Smooth muscle cell (in vitro differentiated cells): ENCODE data around the gene OR52K2. TPM values are rescaled to one million over a fixed set of nuclear protein-coding genes. Genes with fewer than 3 reads are reported as not detected.

ENCODE experiments used
- DNase-seq: peaks from one replicate; lab custom pipeline; 2025; ENCODE audit not compliant: unreplicated experiment; lab: John Stamatoyannopoulos, UW
- H2AFZ ChIP-seq: fragments of 200-600 bp; sonication (generic); 2 replicates; pipeline ENCODE4 v1.6.0; 2016; ENCODE audit warnings: antibody characterized with exemption, low read depth, mild to moderate bottlenecking
- H3F3A ChIP-seq: fragments of 200-600 bp; sonication (generic); 2 replicates; pipeline ENCODE4 v1.6.0; 2017; ENCODE audit warnings: antibody characterized with exemption, low read depth
- H3K27ac ChIP-seq: fragments of 200-600 bp; sonication (generic); 2 replicates; pipeline ENCODE4 v1.5.1; 2016; ENCODE audit warnings: low read depth, mild to moderate bottlenecking
- H3K27me3 ChIP-seq: fragments of 200-600 bp; sonication (generic); 2 replicates; pipeline ENCODE4 v1.6.1; 2016; ENCODE audit warnings: low read depth, mild to moderate bottlenecking
- H3K36me3 ChIP-seq: fragments of 200-600 bp; sonication (generic); 2 replicates; pipeline ENCODE4 v1.5.1; 2016; ENCODE audit warnings: low read depth
- H3K4me1 ChIP-seq: fragments of 200-600 bp; sonication (generic); 2 replicates; pipeline ENCODE4 v1.5.1; 2016; ENCODE audit warnings: low read depth
- H3K4me2 ChIP-seq: fragments of 200-600 bp; sonication (generic); 2 replicates; pipeline ENCODE4 v1.6.0; 2016; ENCODE audit warnings: mild to moderate bottlenecking
- H3K4me3 ChIP-seq: fragments of 200-600 bp; sonication (generic); 2 replicates; pipeline ENCODE4 v1.5.1; 2016; ENCODE audit warnings: mild to moderate bottlenecking
- H3K79me2 ChIP-seq: fragments of 200-600 bp; sonication (generic); 2 replicates; pipeline ENCODE4 v1.6.0; 2016; ENCODE audit warnings: low read depth, mild to moderate bottlenecking
- H3K9ac ChIP-seq: fragments of 200-600 bp; sonication (generic); 2 replicates; pipeline ENCODE4 v1.6.0; 2016; ENCODE audit warnings: low read depth
- H3K9me3 ChIP-seq: fragments of 200-600 bp; sonication (generic); replicated peaks from 2 replicates; pipeline ENCODE4 v1.5.1; 2016; ENCODE audit warnings: low read depth
- H4K20me1 ChIP-seq: fragments of 200-600 bp; sonication (generic); 2 replicates; pipeline ENCODE4 v1.6.0; 2016; ENCODE audit warnings: low read depth
- CTCF ChIP-seq: fragments of 200-600 bp; sonication (generic); IDR thresholded peaks from 2 replicates; pipeline ENCODE4 v1.5.1; 2017; ENCODE audit warnings: borderline replicate concordance, mild to moderate bottlenecking, antibody characterized with exemption; ENCODE audit not compliant: insufficient read depth, poor library complexity, severe bottlenecking
- WGBS: methylation state at CpG from one replicate; pipeline ENCODE4 v1.1.7; 2016; ENCODE audit warnings: low lambda C conversion rate; 5-methylcytosine and 5-hydroxymethylcytosine counted together
- polyA plus RNA-seq: library from polyadenylated mRNA; unstranded; fragments of >200 nt; fragmentation: Nextera tagmentation; extraction: Ambion mirVana; gene quantifications from 2 replicates; pipeline ENCODE4 v1.2.1, GENCODE V29; 2016
- total RNA-seq: library from RNA; depleted of rRNA; stranded (reverse); fragments of >200 nt; gene quantifications from 2 replicates; pipeline ENCODE4 v1.2.3, GENCODE V29; 2014

The OR52K2 gene
- total and polyA plus RNA-seq, 2 experiments from 2014 or later: not detected

GRCh38 chr11:4455419-4455818, 6.3 kb downstream of the OR52K2 start:
- DNase-seq: no peak
- no peak overlapping the region for H3K9ac ChIP-seq
- H3K79me2 ChIP-seq: no peaks in the 10 kb centered on the region
- no peaks in the 10 kb centered on the region for H3K27me3 ChIP-seq
- H2AFZ ChIP-seq: no peak overlapping the region
- H3K4me3 ChIP-seq: no peak overlapping the region
- H3K9me3 ChIP-seq: no peaks in the 10 kb centered on the region
- no peaks in the 10 kb centered on the region for H4K20me1 ChIP-seq
- no peak overlapping the region for H3K27ac ChIP-seq
- H3K4me2 ChIP-seq: no peak overlapping the region
- H3K4me1 ChIP-seq: no peaks in the 10 kb centered on the region
- H3F3A ChIP-seq: no peaks in the 10 kb centered on the region
- TF ChIP-seq CTCF: no peak
- WGBS: 85% methylated on average over 1 of the region's 1 CpG
- no peaks in the 10 kb centered on the region for H3K36me3 ChIP-seq

GRCh38 chr11:4459500-4459899, 10.4 kb downstream of the OR52K2 start:
- Histone ChIP-seq H2AFZ (no peak overlapping the region), H3F3A (no peaks in the 10 kb centered on the region), H3K9ac (no peak overlapping the region), H3K4me1 (peaks cover 5% of the 10 kb centered on the region), H3K36me3 (no peaks in the 10 kb centered on the region), H3K27ac (no peak overlapping the region), H3K79me2 (no peaks in the 10 kb centered on the region), H3K9me3 (no peaks in the 10 kb centered on the region), H3K4me3 (no peak overlapping the region), H3K27me3 (no peaks in the 10 kb centered on the region), H3K4me2 (no peak overlapping the region), H4K20me1 (no peaks in the 10 kb centered on the region)
- DNase-seq: no peak
- 69% methylated on average over 4 of the region's 4 CpGs for WGBS
- no peak for TF ChIP-seq CTCF

GRCh38 chr11:4460151-4460550, 11.1 kb downstream of the OR52K2 start:
- no peak overlapping the region for H2AFZ ChIP-seq
- H3K79me2 ChIP-seq: no peaks in the 10 kb centered on the region
- H3K27me3 ChIP-seq: no peaks in the 10 kb centered on the region
- H3K4me2 ChIP-seq: no peak overlapping the region
- H3K9me3 ChIP-seq: no peaks in the 10 kb centered on the region
- H3F3A ChIP-seq: no peaks in the 10 kb centered on the region
- H4K20me1 ChIP-seq: no peaks in the 10 kb centered on the region
- TF ChIP-seq CTCF: no peak
- no peak for DNase-seq
- no peak overlapping the region for H3K9ac ChIP-seq
- H3K27ac ChIP-seq: no peak overlapping the region
- no peak overlapping the region for H3K4me3 ChIP-seq
- 93% methylated on average over 4 of the region's 4 CpGs for WGBS
- peaks cover 11% of the 10 kb centered on the region for H3K4me1 ChIP-seq
- H3K36me3 ChIP-seq: no peaks in the 10 kb centered on the region
